Tibial nerve (tissue), 4 donors: ENCODE measurements around the gene SLC5A6. TPM values are rescaled to one million over a fixed set of nuclear protein-coding genes. Genes with fewer than 3 reads are reported as not detected.

ENCODE experiments used
- DNase-seq, 2 donors: peaks; one replicate each; pipeline ENCODE4 v3.0.0-alpha.2; 2019; ENCODE audit warnings: low spot score in 2 of 2
- H3K27ac ChIP-seq, 4 donors: fragments of 200-600 bp; sonication (generic) in 3 of 4; one replicate each; pipeline ENCODE4 v1.5.1; 2017 to 2019; ENCODE audit warnings: mild to moderate bottlenecking in 1 of 4
- H3K27me3 ChIP-seq, 2 donors: fragments of 200-600 bp; sonication (generic) in 1 of 2; one replicate each; pipeline versions ENCODE4 v1.5.1 to v1.6.0; 2017 to 2019
- H3K36me3 ChIP-seq, 3 donors: fragments of 200-600 bp; sonication (generic); one replicate each; pipeline ENCODE4 v1.5.1; 2018 to 2019
- H3K4me1 ChIP-seq, 4 donors: fragments of 200-600 bp; sonication (generic) in 3 of 4; one replicate each; pipeline ENCODE4 v1.5.1; 2017 to 2019
- H3K4me3 ChIP-seq, 4 donors: fragments of 200-600 bp; sonication (generic) in 3 of 4; one replicate each; pipeline ENCODE4 v1.5.1; 2017 to 2019; ENCODE audit warnings: mild to moderate bottlenecking in 1 of 4, moderate library complexity in 1 of 4
- H3K9me3 ChIP-seq, 4 donors: fragments of 200-600 bp; sonication (generic) in 3 of 4; one replicate each; pipeline ENCODE4 v1.5.1; 2017 to 2019
- EP300 ChIP-seq, 2 donors: sonication (generic); formaldehyde crosslinking; IDR thresholded peaks; one replicate each; pipeline ENCODE4 v1.6.1; 2017; ENCODE audit warnings: antibody characterized with exemption in 2 of 2, mild to moderate bottlenecking in 1 of 2
- POLR2A ChIP-seq, 2 donors: fragments of 450-650 bp; IDR thresholded peaks; one replicate each; pipeline ENCODE4 v1.6.1; 2017; ENCODE audit warnings: antibody characterized with exemption in 2 of 2, mild to moderate bottlenecking in 2 of 2, moderate library complexity in 2 of 2
- WGBS, 2 donors: methylation state at CpG; one replicate each; pipeline ENCODE4 v1.1.5; 2018; 5-methylcytosine and 5-hydroxymethylcytosine counted together
- total RNA-seq, 4 donors: library from RNA; depleted of rRNA; stranded (reverse); fragments of >200 nt; gene quantifications; one replicate each; pipeline ENCODE4 v1.1.0, GENCODE V29; 2016
- TF ChIP-seq, protein P1 (sequence below), 5 experiments: fragments of 200-600 bp in 3 of 5; fragments of 450-650 bp in 2 of 5; sonication (generic) in 3 of 5; IDR thresholded peaks; one replicate each; pipeline ENCODE4 v1.5.1; 2016 to 2019; ENCODE audit warnings: antibody characterized with exemption in 5 of 5, mild to moderate bottlenecking in 3 of 5, moderate library complexity in 2 of 5

SLC5A6 gene
- total RNA-seq, 4 donors from 2014 or later: 19.0 to 50.0 (median 41.5) TPM

DNA sequence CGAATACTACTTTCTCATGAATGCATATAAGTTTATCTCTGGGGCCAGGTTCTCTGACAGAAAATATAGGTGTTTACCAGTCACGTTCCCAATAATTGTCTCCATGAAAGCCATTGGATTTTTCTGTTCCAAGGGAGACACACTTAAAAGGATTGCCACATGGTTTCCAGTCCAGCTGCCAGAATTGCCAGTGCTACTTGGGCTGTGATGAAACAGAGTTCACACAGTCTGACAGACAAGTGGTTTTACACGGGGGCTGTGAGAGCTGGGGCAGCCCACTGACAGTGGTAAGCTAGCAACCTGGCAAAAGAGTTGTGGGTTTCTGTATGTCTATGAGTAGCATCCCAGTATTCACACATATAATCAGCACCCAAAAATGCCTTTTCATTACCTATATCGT, 28.0 kb downstream of the SLC5A6 start:
- H3K36me3 ChIP-seq: no peaks in the 10 kb centered on the region
- no peaks in the 10 kb centered on the region for H3K27me3 ChIP-seq
- 76 to 80% methylated on average over 4 of the region's 4 CpGs for WGBS, 2 donors
- no peaks in the 10 kb centered on the region for H3K9me3 ChIP-seq
- H3K4me1 ChIP-seq: peaks cover 0 to 19% (median 4%) of the 10 kb centered on the region in 4 donors
- H3K4me3 ChIP-seq: no peak overlapping the region
- TF ChIP-seq, protein P1, sequence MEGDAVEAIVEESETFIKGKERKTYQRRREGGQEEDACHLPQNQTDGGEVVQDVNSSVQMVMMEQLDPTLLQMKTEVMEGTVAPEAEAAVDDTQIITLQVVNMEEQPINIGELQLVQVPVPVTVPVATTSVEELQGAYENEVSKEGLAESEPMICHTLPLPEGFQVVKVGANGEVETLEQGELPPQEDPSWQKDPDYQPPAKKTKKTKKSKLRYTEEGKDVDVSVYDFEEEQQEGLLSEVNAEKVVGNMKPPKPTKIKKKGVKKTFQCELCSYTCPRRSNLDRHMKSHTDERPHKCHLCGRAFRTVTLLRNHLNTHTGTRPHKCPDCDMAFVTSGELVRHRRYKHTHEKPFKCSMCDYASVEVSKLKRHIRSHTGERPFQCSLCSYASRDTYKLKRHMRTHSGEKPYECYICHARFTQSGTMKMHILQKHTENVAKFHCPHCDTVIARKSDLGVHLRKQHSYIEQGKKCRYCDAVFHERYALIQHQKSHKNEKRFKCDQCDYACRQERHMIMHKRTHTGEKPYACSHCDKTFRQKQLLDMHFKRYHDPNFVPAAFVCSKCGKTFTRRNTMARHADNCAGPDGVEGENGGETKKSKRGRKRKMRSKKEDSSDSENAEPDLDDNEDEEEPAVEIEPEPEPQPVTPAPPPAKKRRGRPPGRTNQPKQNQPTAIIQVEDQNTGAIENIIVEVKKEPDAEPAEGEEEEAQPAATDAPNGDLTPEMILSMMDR (IDR thresholded peaks at IDR 0.05): no peak
- peak in 1 of 2 donors; percentile 61 for TF ChIP-seq EP300 (IDR thresholded peaks at IDR 0.05)
- peak overlapping the region in 2 of 4 donors; percentile 81 to 86 for H3K27ac ChIP-seq
- DNase-seq: peak; percentile 26 to 60

DNA sequence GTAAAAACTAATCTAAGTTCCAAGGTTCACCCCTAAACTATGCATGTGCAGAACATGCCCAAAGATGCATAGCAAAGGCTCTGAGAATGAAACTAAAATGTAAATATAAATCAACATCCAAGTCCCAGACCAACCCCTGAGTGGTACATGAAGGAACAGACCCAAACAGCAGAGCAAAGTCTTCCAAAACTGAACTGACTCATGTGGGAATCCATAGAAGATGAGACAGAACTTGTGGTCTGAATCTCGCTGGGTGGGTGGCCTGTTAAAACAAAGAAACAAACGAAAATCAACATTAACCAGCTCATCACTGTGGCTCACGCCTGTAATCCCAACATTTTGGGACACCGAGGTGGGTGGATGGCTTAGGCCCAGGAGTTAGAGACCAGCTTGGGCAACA, 29.7 kb downstream of the SLC5A6 start:
- Histone ChIP-seq H3K27me3 (no peaks in the 10 kb centered on the region), H3K36me3 (no peaks in the 10 kb centered on the region), H3K27ac (no peak overlapping the region), H3K9me3 (no peaks in the 10 kb centered on the region), H3K4me3 (no peak overlapping the region), H3K4me1 (peaks cover 0 to 19% (median 4%) of the 10 kb centered on the region in 4 donors)
- WGBS, 2 donors: 52 to 64% methylated on average over 4 of the region's 4 CpGs
- TF ChIP-seq EP300 (IDR thresholded peaks at IDR 0.05): no peak
- TF ChIP-seq POLR2A (IDR thresholded peaks at IDR 0.05): no peak
- TF ChIP-seq, protein P1 (IDR thresholded peaks at IDR 0.05): no peak
- DNase-seq: no peak

DNA sequence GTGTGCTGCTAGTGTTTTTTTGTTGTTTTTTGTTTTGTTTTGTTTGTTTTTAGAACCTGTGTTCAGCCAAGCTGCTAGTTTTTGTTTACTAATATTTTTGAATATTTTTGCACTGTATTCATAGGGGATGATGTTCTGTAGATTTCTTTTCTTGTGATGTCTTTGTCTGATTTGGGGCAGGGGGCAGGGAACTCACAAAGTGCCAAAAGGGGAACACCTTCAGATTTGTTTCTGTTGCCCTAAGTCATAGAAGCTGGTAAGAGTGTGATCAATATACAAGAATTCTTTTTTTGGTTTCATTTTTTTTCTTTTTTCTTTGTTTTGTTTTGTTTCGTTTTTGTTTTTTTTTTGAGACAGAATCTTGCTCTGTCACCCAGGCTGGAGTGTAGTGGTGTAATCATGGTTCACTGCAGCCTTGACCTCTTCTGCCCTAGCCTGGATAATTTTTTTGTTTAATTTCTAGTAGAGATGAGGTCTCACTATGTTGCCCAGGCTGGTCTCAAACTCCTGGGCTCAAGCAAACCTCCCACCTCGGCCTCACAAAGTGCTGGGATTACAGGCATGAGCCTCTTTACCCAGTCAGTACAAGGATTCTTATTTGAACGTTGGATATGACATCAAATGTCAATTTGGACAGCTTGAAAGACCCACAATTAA, 32.6 kb downstream of the SLC5A6 start:
- TF ChIP-seq, protein P1 (IDR thresholded peaks at IDR 0.05): no peak
- no peak for TF ChIP-seq EP300 (IDR thresholded peaks at IDR 0.05)
- TF ChIP-seq POLR2A (IDR thresholded peaks at IDR 0.05): no peak

DNA sequence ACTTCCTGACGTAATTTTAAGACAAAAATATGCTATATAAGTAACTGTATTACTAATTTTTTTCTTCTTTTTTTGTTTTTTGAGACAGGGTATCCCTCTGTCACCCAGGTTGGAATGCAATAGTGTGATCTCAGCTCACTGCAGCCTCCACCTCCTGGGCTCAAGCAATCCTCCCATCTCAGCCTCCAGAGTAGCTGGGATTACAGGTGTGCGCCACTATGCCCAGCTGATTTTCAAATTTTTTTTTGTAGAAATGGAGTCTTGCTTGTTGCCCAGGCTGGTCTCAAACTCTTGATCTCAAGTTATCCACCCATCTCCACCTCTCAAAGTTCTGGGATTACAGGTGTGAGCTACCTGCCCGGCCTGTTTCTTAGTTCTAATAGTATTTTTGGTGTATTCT, 33.6 kb downstream of the SLC5A6 start:
- WGBS, 2 donors: 85 to 88% methylated on average over 3 of the region's 3 CpGs

More for the DNA sequence above, 32.6 kb downstream of the SLC5A6 start:
- H3K27ac ChIP-seq: peak overlapping the region in 1 of 4 donors; percentile 22
- no peaks in the 10 kb centered on the region for H3K36me3 ChIP-seq
- H3K27me3 ChIP-seq: no peaks in the 10 kb centered on the region
- H3K4me1 ChIP-seq: peaks cover 0 to 8% (median 0%) of the 10 kb centered on the region in 4 donors
- H3K9me3 ChIP-seq: no peaks in the 10 kb centered on the region
- no peak overlapping the region for H3K4me3 ChIP-seq
- no peak for DNase-seq
- WGBS, 2 donors: 54 to 55% methylated on average over 3 of the region's 3 CpGs

More for the DNA sequence above, 33.6 kb downstream of the SLC5A6 start:
- no peak for DNase-seq
- TF ChIP-seq, protein P1 (IDR thresholded peaks at IDR 0.05): no peak
- TF ChIP-seq EP300 (IDR thresholded peaks at IDR 0.05) (no peak), POLR2A (IDR thresholded peaks at IDR 0.05) (no peak)
- Histone ChIP-seq H3K4me1 (peaks cover 0 to 7% (median 0%) of the 10 kb centered on the region in 4 donors), H3K4me3 (no peak overlapping the region), H3K36me3 (no peaks in the 10 kb centered on the region), H3K27ac (no peak overlapping the region), H3K27me3 (no peaks in the 10 kb centered on the region), H3K9me3 (no peaks in the 10 kb centered on the region)
